ENCODE data around the gene NPVF. TPM values are rescaled to one million over a fixed set of nuclear protein-coding genes. Genes with fewer than 3 reads are reported as not detected.

Gene NPVF
- polyA plus RNA-seq, 1 donor from 2014 or later, result not detected

GRCh38 chr7:25254604-25255003 is 26.3 kb upstream of the NPVF start:
- no peak overlapping the region for H2AFZ ChIP-seq (ENCODE audit: low read depth, low read length)
- no peaks in the 10 kb centered on the region for H3K79me2 ChIP-seq (replicated peaks; ENCODE audit: insufficient read depth, low read length)
- H3F3A ChIP-seq (ENCODE audit: insufficient read depth, low read length, poor library complexity, severe bottlenecking), result no peaks in the 10 kb centered on the region
- no peaks in the 10 kb centered on the region for H3K9me2 ChIP-seq (ENCODE audit: insufficient read depth, low read length)
- H3K36me3 ChIP-seq (ENCODE audit: insufficient read depth, low read length), result no peaks in the 10 kb centered on the region
- H3K27me3 ChIP-seq (ENCODE audit: insufficient read depth, low read depth, low read length), result no peaks in the 10 kb centered on the region
- H3K27ac ChIP-seq (ENCODE audit: low read length), result no peak overlapping the region
- no peak overlapping the region for H3K4me3 ChIP-seq (ENCODE audit: low read length)
- TF ChIP-seq EP300 (conservative IDR thresholded peaks at IDR 0.05; ENCODE audit: poor library complexity, severe bottlenecking), result no peak
- no peak for TF ChIP-seq MXI1 (conservative IDR thresholded peaks at IDR 0.05; ENCODE audit: poor library complexity, severe bottlenecking)
- TF ChIP-seq TAF1 (IDR thresholded peaks at IDR 0.05; ENCODE audit: low read depth), result no peak
- TF ChIP-seq POLR2AphosphoS5 (IDR thresholded peaks at IDR 0.05), result no peak
- TF ChIP-seq REST (IDR thresholded peaks at IDR 0.05; ENCODE audit: borderline replicate concordance), result no peak
- TF ChIP-seq RAD21 (conservative IDR thresholded peaks at IDR 0.05), result no peak
- no peak for TF ChIP-seq SMC3 (conservative IDR thresholded peaks at IDR 0.05; ENCODE audit: poor library complexity)
- no peak for TF ChIP-seq CTCF (IDR thresholded peaks at IDR 0.05; ENCODE audit: poor library complexity, severe bottlenecking)
- TF ChIP-seq EZH2 (IDR thresholded peaks at IDR 0.05; ENCODE audit: borderline replicate concordance, insufficient read depth, low read length, poor library complexity, severe bottlenecking), result no peak
- no peak overlapping the region for H3K9ac ChIP-seq (ENCODE audit: low read length)
- no peaks in the 10 kb centered on the region for H4K20me1 ChIP-seq (ENCODE audit: insufficient read depth)
- H3K9me3 ChIP-seq (ENCODE audit: low read length), result no peaks in the 10 kb centered on the region
- no peak overlapping the region for H3K4me2 ChIP-seq (ENCODE audit: low read length)

- no peak overlapping the region for H3K4me2 ChIP-seq (ENCODE audit: low read length)
- no peak for TF ChIP-seq TAF1 (IDR thresholded peaks at IDR 0.05; ENCODE audit: low read depth)
- TF ChIP-seq SMC3 (conservative IDR thresholded peaks at IDR 0.05; ENCODE audit: poor library complexity), result no peak
- TF ChIP-seq EP300 (conservative IDR thresholded peaks at IDR 0.05; ENCODE audit: poor library complexity, severe bottlenecking), result no peak
- TF ChIP-seq REST (IDR thresholded peaks at IDR 0.05; ENCODE audit: borderline replicate concordance), result no peak
- TF ChIP-seq EZH2 (IDR thresholded peaks at IDR 0.05; ENCODE audit: borderline replicate concordance, insufficient read depth, low read length, poor library complexity, severe bottlenecking), result no peak
- TF ChIP-seq CTCF (IDR thresholded peaks at IDR 0.05; ENCODE audit: poor library complexity, severe bottlenecking), result no peak
- no peak for TF ChIP-seq MXI1 (conservative IDR thresholded peaks at IDR 0.05; ENCODE audit: poor library complexity, severe bottlenecking)
- TF ChIP-seq RAD21 (conservative IDR thresholded peaks at IDR 0.05), result no peak
- no peak for TF ChIP-seq POLR2AphosphoS5 (IDR thresholded peaks at IDR 0.05)
These were observed 25.4 kb upstream of the NPVF start for GRCh38 chr7:25253714-25254113.

More at GRCh38 chr7:25253714-25254113, 25.4 kb upstream of the NPVF start:
- Histone ChIP-seq H3K27ac (ENCODE audit: low read length) (no peak overlapping the region), H2AFZ (ENCODE audit: low read depth, low read length) (no peak overlapping the region), H3K9me2 (ENCODE audit: insufficient read depth, low read length) (no peaks in the 10 kb centered on the region), H3K9me3 (ENCODE audit: low read length) (no peaks in the 10 kb centered on the region), H3F3A (ENCODE audit: insufficient read depth, low read length, poor library complexity, severe bottlenecking) (no peaks in the 10 kb centered on the region), H3K36me3 (ENCODE audit: insufficient read depth, low read length) (no peaks in the 10 kb centered on the region), H4K20me1 (ENCODE audit: insufficient read depth) (no peaks in the 10 kb centered on the region), H3K27me3 (ENCODE audit: insufficient read depth, low read depth, low read length) (no peaks in the 10 kb centered on the region), H3K4me3 (ENCODE audit: low read length) (no peak overlapping the region), H3K79me2 (replicated peaks; ENCODE audit: insufficient read depth, low read length) (no peaks in the 10 kb centered on the region), H3K9ac (ENCODE audit: low read length) (no peak overlapping the region)

All from neural cell (in vitro differentiated cells).